HG03558 (cell line): ENCODE measurements around the gene KAZN.

ENCODE experiments used
- ATAC-seq: cut with Tn5 transposase; IDR thresholded peaks from one replicate; pipeline ENCODE4 v1.9.1; 2021; ENCODE audit warnings: moderate number of reproducible peaks; ENCODE audit not compliant: unreplicated experiment; ENCODE audit errors: extremely low read depth

Gene KAZN

DNA sequence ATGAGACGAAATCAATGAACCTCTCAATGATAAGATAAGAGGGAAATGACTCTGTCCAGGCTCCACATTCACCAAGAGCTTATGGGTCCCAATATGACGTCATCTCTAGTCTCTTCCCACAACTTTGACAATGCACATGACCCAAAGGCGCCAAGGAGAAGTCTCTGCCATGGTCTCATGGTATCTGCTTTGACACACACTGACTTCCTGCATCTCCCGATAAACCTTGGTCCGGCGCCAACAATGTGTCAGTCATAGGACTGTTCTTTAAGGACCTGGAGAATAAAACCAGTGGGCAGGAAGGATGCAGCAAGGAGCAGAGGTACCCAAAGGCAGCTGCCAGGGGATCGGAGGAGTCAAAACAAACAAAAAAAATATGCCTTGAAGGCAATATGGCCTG lies 508.1 kb downstream of the KAZN start:
- ATAC-seq, result no peak

DNA sequence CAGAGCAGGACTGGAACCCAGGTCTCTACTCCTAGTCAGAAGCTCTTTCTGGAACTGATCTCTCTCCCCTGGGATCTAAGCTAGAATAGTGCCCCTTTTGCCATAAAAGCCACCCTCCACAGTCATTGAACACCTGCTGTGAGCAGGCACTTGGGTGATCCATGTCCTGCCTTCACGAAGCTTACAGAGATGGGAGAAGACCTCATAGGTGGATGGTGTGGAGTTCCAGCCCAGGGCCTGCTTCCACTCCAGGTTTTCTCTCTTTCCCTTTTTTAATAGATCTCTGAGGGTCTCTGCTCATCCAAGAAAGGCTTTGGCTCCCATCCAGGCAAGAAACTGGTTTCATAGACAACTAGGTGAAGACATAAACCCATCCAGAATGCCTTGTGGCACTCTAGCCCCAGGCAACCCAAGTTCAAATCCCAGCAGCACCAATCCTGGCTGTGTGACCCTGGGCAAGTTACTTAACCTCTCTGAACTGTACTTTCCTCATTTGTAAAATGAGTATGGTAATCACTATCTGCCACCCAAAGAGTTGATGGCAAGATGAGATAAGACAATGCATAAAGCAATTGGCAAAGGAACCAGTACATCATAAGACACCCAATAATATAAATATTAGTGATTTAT lies 508.7 kb downstream of the KAZN start:
- no peak for ATAC-seq

DNA sequence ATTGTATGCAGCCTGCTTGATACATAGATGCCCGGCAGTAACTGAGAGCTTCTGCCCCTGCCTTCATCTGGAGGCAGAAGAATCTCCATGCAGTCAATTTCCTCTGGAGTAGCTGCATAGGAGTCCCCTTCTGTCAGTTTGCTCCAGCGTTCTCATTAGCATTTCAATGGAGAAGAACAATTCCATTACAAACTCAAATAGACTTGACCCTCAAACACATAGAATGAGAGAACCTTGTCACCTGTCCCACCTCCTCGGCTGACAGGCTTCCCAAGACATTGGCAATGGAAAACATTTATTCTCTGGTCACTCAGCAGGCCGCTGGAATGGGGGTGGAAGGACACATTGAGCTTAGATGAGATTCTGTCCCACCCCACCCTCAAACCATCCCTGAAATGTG lies 509.4 kb downstream of the KAZN start:
- no peak for ATAC-seq

DNA sequence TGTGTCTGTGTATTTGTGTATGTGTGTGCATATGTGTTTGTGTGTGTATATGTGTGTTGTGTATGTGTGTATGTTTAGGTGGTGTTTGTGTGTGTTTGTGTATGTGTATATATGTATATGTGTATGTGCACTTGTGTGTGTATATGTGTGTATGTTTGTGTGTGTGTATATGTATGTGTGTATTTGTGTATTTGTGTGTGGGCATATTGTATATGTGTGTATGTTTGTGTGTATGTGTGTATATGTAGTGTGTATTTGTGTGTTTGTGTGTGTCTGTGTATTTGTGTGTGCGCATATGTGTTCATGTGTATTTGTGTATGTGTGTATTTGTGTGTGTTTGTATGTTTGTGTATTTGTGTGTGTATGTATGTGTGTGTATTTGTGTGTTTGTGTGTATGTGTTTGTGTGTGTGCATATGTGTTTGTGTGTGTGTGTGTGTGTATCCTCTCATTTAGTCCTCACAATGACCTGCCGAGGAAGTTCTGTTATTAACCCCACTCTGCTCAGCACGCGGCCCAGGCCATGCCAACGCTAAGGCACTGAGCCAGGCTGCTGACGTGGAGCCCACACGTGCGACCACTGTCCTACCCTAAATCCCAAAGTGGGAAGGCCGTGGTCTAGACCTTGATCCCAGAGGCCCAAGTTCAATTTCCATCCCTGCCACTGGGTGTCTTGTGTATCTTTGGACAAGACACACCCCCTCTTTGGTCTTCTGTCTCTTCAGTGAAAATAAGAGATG lies 511.8 kb downstream of the KAZN start:
- ATAC-seq, result no peak

DNA sequence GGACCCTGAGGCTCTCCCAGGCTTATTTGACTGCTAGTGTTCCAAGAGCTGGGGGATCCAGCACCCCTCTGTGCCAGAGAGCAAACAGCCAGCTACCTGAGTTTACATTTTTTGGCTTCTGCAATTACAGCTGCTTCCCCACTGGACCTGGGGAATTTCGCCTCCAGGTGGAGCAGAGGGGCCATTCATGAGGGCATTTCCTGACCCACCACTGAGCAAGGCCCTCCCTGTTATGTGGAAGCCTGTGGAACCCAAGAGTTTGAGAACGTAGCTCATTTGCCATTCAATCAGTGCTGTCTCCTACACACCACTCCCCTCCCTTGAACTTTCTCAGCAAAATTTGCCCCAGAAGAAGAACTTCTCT lies 512.4 kb downstream of the KAZN start:
- no peak for ATAC-seq

DNA sequence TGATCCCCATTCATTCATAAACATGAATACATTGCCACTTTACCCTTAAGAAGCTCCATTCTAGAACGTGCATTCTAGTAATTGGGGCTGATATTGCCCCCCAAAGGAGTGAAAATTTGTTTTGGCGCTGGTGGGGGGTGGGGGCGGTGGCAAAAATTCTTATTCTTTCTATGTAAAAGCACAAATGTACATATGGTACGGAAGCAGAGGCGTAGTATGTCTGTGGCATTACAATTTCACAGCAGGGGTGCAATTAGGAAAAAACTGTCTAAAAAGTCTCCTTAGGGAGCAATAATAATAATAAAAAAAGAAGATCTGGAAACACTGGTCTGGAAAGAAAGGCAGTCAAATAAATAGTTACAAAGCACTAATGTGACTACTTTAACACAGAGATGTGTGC lies 514.7 kb downstream of the KAZN start:
- ATAC-seq, result no peak

DNA sequence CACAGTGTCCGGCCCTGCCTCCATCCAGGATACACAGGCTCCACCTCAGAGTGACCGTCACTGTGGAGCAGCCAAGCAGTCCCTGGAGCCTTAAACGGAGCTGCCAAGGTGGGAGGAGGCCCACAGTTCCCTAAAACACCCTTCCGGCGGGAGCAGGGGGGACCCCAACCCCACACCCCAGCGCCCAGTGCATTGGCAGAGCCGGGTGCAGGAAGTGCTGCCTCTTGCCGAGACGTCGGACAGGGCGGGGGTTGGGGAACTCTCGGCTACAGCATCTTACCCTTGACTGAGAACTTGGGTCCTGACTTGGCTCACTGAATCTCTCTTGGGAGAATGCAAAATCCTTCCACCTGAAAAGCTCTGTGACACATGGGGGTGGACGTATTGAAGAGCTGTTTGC lies 516.4 kb downstream of the KAZN start:
- ATAC-seq, result no peak

DNA sequence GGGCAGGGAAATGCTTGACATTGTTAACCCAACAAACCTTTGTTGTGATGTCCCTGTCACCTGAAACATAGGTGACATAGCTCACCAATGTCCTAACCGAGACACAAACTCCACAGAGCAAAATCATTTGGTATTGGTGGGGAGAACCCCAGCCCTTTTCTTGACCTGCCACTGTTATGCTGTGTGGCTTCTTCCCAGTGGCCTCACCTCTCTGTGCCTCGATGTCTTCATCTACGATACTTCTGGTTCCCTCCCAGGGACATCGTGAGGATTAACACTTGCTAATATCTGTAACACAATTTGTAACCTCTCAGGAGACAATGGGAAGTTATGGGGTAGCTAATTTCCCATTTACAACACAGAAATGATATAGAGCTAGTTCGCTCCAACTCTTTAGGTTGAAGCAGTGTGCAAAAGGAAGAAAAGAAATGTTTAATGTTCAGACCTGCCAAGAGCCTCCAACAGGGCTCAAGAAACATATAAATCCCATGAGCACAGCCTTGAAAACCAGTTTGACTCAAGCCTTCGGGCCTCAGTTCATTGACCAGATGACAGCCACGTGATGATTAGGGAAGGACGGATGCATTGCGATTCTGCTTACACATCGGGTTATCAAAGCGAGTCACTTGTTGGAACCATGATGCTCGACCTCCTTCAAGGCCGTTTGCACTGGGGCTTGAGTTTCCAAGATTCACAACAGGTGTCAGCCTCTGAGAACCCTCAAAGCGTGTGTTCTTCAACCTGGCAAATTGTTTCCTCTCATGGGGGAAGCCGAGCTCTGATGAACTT lies 517.3 kb downstream of the KAZN start:
- no peak for ATAC-seq

DNA sequence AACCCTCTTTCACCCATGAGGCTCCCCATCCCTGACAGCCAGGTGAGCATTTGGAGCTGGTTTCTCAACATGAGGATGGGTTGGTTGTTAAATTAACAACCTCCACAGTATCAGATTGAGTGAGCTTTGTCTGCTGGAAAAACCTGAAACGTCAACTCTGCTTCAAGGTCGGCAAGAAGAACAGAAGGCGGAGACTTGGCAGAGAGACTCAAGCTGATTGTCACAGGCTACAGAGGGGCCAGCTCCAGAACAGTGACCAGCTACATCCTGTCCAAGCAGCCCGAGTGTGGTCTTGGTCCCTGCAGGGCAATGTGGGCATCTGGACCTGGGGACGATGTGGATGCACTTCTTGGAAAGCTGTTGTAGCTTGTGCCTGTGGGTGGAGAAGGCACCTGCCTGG lies 518.5 kb downstream of the KAZN start:
- no peak for ATAC-seq

DNA sequence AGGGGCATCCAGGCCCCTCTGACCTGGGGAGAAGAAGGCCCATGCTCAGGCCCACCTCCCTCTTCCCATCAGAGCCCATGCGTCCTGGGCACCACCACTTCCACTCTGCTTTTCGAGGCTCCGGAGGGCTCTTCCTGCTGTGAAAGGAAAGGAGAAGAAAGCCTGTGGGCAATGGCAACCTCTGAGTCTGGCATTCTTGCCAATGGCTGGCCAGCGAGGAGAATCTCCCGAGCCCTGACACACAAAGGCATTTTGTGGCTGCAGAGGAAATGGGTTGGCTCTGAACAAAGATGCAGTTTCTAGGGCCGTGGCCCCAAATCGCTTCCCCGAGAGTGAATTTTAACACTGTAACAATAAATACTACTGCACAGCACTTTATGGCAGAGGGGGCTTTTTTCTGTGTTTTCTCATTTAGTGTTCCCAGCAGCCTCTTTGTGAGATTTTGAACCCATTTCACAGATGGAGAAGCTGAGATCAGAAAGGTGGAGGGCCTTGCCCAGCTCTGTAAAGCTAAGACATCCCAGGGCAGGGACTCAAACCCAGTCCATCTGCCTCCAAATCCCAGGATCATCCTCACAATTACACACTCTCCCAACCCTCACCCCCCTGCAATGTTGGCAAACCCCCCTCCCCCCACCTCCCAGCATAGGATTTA lies 519.3 kb downstream of the KAZN start:
- ATAC-seq, result no peak

DNA sequence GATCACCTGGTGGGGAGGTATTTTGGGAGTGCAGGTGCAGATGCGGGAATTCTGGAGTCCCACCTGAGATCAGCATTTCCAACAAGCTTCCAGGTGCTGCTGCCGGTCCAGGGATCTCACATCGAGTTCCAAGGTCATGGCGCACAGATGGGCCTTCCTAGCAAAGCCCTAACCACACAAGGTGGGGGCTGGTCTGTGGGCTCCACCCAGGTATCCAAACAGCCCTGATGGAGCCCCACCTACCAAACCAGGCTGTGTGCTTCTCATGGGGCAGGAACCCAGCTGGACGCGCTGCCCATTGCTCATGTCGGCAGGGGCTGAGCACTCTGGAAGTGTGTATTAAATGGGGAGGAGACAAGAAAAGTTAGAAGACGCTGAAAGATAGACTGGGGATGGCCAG lies 520.1 kb downstream of the KAZN start:
- no peak for ATAC-seq

DNA sequence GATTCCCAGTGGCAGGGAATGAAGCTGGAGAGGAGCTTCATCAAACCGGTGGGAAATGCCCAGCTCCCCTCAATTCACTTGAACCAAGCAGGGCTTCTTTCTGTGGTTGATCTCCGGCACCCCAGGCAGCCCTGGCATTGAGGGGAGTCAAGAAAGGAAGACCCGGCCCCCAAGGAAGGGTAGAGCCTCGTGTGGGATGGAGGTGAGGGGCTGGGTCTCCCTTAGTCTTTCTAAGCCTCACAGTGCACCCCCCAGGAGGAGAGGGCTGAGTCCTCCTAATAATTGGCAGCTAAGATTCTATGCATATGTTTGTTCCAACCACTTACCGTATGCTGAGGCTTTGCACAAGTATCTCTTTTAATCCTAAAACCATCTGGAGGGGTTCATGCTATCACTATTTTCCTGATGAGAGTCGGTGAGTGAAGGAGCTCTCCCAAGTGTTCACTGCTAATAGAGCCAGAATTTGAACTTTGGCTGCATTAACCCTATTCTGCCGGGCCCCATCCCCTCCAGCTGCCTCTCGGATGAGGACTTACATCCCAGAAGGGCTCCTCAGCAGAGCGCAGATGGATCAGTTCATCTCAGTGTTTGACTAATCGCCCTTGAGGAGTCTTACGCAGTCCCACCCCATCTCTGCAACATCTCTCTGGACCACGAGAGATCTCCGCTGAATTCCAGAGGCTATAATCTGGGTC lies 521.9 kb downstream of the KAZN start:
- no peak for ATAC-seq

DNA sequence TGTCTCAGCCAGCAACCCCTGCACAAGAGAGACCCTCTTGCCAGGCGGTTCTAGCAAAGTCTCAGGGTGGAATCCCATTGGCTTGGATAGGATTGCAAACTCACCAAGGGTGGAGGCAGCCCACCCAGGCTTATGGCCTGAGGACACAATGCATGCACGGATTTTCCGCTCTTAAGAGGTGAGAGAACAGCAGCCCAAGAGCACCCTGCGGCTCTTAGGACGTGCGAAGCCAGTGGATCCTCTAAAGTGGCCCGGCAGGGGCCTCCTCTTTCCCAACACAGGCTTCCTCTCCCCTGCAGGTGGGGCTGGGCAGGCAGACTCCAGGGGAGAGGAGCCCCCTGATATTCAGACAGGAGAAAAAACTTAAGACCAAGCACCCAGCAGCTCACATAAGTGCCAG lies 523.8 kb downstream of the KAZN start:
- no peak for ATAC-seq

DNA sequence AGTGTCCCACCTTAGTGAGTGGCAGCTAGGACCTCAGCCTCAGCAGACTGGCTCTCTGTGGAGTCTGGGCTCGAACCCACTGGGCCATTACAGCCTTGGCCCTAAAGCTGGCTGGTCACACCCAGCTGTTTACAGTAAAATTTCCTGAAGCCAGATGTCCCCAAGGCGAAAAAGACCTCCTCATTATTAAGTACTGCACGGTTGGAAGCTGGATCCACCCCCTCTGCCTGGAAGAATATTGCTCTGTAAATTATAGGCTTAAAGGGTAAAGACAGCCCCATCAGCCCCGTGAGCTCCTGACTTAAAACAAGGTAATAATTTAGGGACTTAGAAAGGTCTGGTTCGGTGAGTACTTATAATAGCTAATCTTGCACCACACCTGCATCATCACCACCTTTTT lies 524.8 kb downstream of the KAZN start:
- no peak for ATAC-seq

DNA sequence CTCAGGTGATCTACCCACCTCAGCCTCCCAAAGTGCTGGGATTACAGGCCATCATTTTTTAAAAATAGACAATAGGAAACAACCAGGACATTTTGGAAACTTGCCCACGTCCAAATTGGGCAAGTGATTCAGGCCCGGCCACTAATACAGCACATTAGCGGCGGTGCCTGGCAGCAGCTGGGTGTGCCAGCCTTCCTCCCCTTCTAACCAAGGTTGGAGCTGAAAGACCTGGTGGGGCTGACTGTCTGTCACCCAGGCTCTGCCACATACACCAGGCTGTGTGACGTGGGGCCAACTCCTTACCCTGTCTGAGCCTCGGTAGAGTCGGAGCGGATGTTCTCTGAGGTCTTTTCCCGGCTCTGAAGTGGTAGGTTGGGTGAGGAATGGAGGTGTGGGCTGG lies 525.4 kb downstream of the KAZN start:
- ATAC-seq, result no peak

DNA sequence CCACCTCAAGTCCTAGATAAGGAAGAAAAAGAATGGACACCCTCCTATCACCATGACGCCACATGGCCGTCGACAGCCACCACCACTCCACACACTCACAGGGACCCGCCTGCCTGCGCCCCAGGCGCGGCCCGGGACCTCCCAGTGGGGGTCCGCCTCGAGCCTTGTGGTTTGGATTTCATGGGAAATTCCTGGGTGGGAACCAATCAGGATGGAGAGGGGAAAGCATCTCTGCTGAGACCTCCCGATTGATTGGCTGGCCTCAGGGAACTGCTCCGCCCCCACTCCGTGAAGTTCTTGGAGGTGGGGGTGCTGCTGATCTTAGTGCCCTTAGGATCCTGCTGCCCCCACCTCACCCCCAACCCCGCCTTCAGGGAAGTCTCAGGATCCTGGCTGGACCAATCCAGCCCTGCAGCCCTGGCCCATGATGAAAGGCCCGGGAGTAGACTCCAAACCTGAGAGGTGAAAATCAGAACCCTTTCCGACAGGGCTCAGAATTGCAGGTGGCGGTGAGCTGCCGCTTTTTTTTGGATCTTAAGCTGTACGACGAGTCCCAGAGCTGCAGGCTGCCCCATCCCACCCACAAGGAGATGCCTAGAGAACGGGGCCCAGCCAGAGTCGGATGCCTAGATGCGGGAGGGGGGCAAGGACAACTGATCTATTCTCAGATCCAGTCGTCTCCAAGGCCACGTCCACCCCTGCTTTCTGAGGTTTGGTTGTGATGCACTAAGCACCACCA lies 526.0 kb downstream of the KAZN start:
- ATAC-seq, result no peak

DNA sequence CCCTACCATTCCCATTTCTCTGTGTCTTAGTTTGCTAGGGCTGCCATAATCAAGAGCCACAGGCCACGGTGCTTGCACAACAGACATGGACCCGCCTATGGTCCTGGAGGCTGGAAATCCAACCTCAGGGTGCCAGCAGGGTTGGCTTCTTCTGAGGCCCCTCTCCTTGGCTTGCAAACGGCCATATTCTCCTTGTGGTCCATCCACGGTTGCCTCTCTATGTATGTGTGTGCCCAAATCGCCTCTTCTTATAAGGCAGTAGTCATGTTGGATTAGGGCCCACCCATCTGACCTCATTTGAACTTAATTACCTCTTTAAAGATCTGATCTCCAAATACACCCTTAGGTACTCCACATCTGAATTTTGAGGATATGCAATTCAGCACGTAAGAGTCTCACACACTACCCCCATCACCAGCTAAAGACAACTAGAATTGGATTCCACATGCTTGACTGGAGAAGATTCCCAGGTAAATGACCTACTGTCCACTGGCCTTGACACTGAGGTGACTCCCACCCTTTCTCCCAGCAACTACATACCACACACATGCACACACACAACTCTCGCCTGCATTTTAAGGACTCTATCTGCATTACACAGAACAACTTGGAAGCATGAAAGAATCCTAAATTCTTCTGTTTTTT lies 526.7 kb downstream of the KAZN start:
- ATAC-seq, result no peak

DNA sequence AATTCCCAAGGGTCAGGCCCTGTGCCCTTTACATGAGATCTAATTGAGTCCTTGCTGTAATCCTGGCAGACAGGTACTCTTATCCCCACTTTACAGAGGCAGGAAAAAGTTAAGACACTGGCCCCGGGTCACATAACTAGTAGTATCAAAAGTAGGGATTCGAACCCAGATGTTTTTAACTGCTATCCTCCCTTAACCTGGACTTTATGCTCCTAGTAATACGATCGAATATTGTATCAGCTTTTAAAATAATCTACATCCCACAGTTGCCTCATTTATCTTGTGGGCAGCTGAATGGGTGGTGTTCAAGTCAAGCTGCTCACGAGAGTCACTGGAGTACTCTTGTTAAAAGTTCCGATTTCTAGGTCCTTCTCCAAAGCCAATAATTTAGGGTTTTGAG lies 529.6 kb downstream of the KAZN start:
- no peak for ATAC-seq

DNA sequence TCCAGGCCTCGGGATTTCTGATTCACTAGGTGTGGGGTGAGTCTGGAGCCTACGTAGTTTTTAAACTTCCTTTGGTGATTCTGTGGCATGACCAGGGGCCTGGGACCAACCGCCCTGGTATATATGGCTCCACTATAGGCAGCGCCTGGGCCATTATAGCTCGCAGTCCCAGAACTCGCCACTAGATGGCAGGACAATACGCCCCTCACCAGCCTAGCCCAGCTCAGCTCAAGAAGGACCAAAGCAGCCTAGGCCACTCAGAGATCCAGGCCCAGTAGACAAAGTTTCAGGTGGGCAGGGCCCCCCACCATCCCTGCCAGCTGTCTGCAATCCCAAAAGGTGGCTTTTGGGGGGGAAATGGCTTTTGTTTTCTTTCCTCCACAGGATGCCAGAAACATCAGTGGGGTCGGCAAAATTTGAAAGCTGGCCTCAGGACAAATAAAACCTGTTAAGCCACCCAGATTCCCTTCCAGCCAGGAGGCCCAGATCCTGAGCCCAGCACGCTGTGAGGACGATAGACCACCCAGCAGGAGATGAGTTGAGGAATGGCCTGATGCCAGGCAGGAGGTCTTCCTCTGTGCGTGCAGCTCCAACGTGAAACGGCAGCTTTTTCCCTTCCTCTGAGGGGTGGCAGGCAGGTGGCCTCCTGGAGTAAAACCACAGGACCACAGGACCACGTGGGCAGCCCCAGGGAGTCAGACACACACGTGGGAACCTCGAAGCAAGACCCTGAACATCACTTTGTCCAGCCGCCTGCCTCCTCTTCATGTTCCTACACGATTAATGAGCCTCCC lies 530.2 kb downstream of the KAZN start:
- no peak for ATAC-seq
